ENCODE results near the gene GSTA5. TPM values are rescaled to one million over a fixed set of nuclear protein-coding genes. Genes with fewer than 3 reads are reported as not detected.
"Not testable (repeated sequence)": the region's sequence is repeated elsewhere in the genome, so short reads cannot be mapped to it uniquely, and the experiment has no call there.

GSTA5 gene
- total RNA-seq, 5 donors from 2014 or later (not counting 1 experiment from before 2014, with no cell fraction given) = not detected

- not testable (repeated sequence) for H3K9me3 Mint-ChIP-seq
Observed at GRCh38 chr6:52799272-52799671, 41.3 kb downstream of the GSTA5 start.

GRCh38 chr6:52794366-52794765 lies 46.2 kb downstream of the GSTA5 start:
- H3K27me3 ChIP-seq (replicated peaks in 1 of 2; ENCODE audit: control insufficient read depth in 2 of 2, extremely low read depth in 1 of 2, insufficient read depth in 2 of 2, low read length in 1 of 2); ATAC-seq (replicated peaks in 1 of 4); H3K9me3 Mint-ChIP-seq; H3K4me3 Mint-ChIP-seq; H3K4me1 ChIP-seq (ENCODE audit: control insufficient read depth in 1 of 2, extremely low read depth in 1 of 2, insufficient read depth in 2 of 2, low read length in 2 of 2); H3K4me3 ChIP-seq (ENCODE audit: control insufficient read depth in 1 of 2, extremely low read depth in 1 of 2, low read length in 1 of 2); H3K36me3 Mint-ChIP-seq; H3K27ac ChIP-seq (ENCODE audit: low read length); H3K9me3 ChIP-seq; H3K36me3 ChIP-seq (ENCODE audit: control insufficient read depth in 2 of 2, extremely low read depth in 1 of 2, insufficient read depth in 1 of 2, low read length in 1 of 2); H3K27ac Mint-ChIP-seq; DNase-seq; H3K4me1 Mint-ChIP-seq; POLR2A ChIA-PET: not testable (repeated sequence)
- WGBS (ENCODE audit: insufficient coverage) = no CpG with 5 or more reads among the region's 2 CpGs
- peaks cover 27 to 34% of the 10 kb centered on the region in 2 donors for H3K27me3 Mint-ChIP-seq
- CTCF ChIA-PET = interaction anchor here in 1 of 2 donors (0.6 kb wide), 1 partner anchor 1125 kb away, joined by 3 read pairs; no protein-coding TSS in a partner anchor

More at GRCh38 chr6:52799272-52799671, 41.3 kb downstream of the GSTA5 start:
- CTCF ChIA-PET; H3K4me1 Mint-ChIP-seq; H3K27me3 ChIP-seq (replicated peaks in 1 of 2; ENCODE audit: control insufficient read depth in 2 of 2, extremely low read depth in 1 of 2, insufficient read depth in 2 of 2, low read length in 1 of 2); H3K4me1 ChIP-seq (ENCODE audit: control insufficient read depth in 1 of 2, extremely low read depth in 1 of 2, insufficient read depth in 2 of 2, low read length in 2 of 2); H3K36me3 ChIP-seq (ENCODE audit: control insufficient read depth in 2 of 2, extremely low read depth in 1 of 2, insufficient read depth in 1 of 2, low read length in 1 of 2); H3K27ac Mint-ChIP-seq; H3K4me3 Mint-ChIP-seq; H3K36me3 Mint-ChIP-seq; POLR2A ChIA-PET; H3K4me3 ChIP-seq (ENCODE audit: control insufficient read depth in 1 of 2, extremely low read depth in 1 of 2, low read length in 1 of 2); H3K27ac ChIP-seq (ENCODE audit: low read length); DNase-seq; H3K9me3 ChIP-seq; ATAC-seq (replicated peaks in 1 of 4): not testable (repeated sequence)
- no CpG with 5 or more reads among the region's 1 CpG for WGBS (ENCODE audit: insufficient coverage)
- H3K27me3 Mint-ChIP-seq = peaks cover 42 to 49% of the 10 kb centered on the region in 2 donors

- CTCF ChIA-PET = no interaction called here
- ATAC-seq (replicated peaks in 1 of 4) (no peak), DNase-seq (no peak)
- H3K36me3 ChIP-seq (ENCODE audit: control insufficient read depth in 2 of 2, extremely low read depth in 1 of 2, insufficient read depth in 1 of 2, low read length in 1 of 2) = no peaks in the 10 kb centered on the region
- Mint-ChIP-seq H3K27ac (no peak overlapping the region), H3K9me3 (peaks cover 5 to 7% (median 5%) of the 10 kb centered on the region in 3 donors), H3K36me3 (no peaks in the 10 kb centered on the region), H3K4me3 (no peak overlapping the region), H3K27me3 (peaks cover 20 to 23% of the 10 kb centered on the region in 2 donors), H3K4me1 (no peaks in the 10 kb centered on the region)
- WGBS (ENCODE audit: insufficient coverage) = no CpG with 5 or more reads among the region's 1 CpG
- POLR2A ChIA-PET = no interaction called here
- no peak overlapping the region for H3K27ac ChIP-seq (ENCODE audit: low read length)
- no peaks in the 10 kb centered on the region for H3K9me3 ChIP-seq
- H3K27me3 ChIP-seq (replicated peaks in 1 of 2; ENCODE audit: control insufficient read depth in 2 of 2, extremely low read depth in 1 of 2, insufficient read depth in 2 of 2, low read length in 1 of 2) = peaks cover 0 to 6% of the 10 kb centered on the region in 2 experiments
- H3K4me1 ChIP-seq (ENCODE audit: control insufficient read depth in 1 of 2, extremely low read depth in 1 of 2, insufficient read depth in 2 of 2, low read length in 2 of 2) = no peaks in the 10 kb centered on the region
- H3K4me3 ChIP-seq (ENCODE audit: control insufficient read depth in 1 of 2, extremely low read depth in 1 of 2, low read length in 1 of 2) = no peak overlapping the region
Observed at GRCh38 chr6:52790861-52791260, 49.8 kb downstream of the GSTA5 start.

GRCh38 chr6:52789658-52790057 lies 51.0 kb downstream of the GSTA5 start:
- H3K4me3 ChIP-seq (ENCODE audit: control insufficient read depth in 1 of 2, extremely low read depth in 1 of 2, low read length in 1 of 2); H3K9me3 Mint-ChIP-seq; H3K27ac Mint-ChIP-seq; H3K4me1 Mint-ChIP-seq; DNase-seq; H3K4me1 ChIP-seq (ENCODE audit: control insufficient read depth in 1 of 2, extremely low read depth in 1 of 2, insufficient read depth in 2 of 2, low read length in 2 of 2); H3K36me3 Mint-ChIP-seq; H3K27ac ChIP-seq (ENCODE audit: low read length); POLR2A ChIA-PET; H3K27me3 ChIP-seq (replicated peaks in 1 of 2; ENCODE audit: control insufficient read depth in 2 of 2, extremely low read depth in 1 of 2, insufficient read depth in 2 of 2, low read length in 1 of 2); H3K9me3 ChIP-seq; H3K36me3 ChIP-seq (ENCODE audit: control insufficient read depth in 2 of 2, extremely low read depth in 1 of 2, insufficient read depth in 1 of 2, low read length in 1 of 2); H3K4me3 Mint-ChIP-seq; ATAC-seq (replicated peaks in 1 of 4): not testable (repeated sequence)
- CTCF ChIA-PET = interaction anchor here in 1 of 2 donors (0.6 to 0.7 kb wide), 2 partner anchors 39 to 382 kb away, joined by 3 to 8 read pairs; no protein-coding TSS in a partner anchor
- WGBS (ENCODE audit: insufficient coverage) = no CpG with 5 or more reads among the region's 1 CpG
- H3K27me3 Mint-ChIP-seq = peaks cover 16 to 20% of the 10 kb centered on the region in 2 donors

GRCh38 chr6:52788478-52788877 lies 52.1 kb downstream of the GSTA5 start:
- WGBS (ENCODE audit: insufficient coverage) = no CpG with 5 or more reads among the region's 3 CpGs
- H3K4me1 ChIP-seq (ENCODE audit: control insufficient read depth in 1 of 2, extremely low read depth in 1 of 2, insufficient read depth in 2 of 2, low read length in 2 of 2) = no peaks in the 10 kb centered on the region
- no peaks in the 10 kb centered on the region for H3K9me3 ChIP-seq
- H3K36me3 ChIP-seq (ENCODE audit: control insufficient read depth in 2 of 2, extremely low read depth in 1 of 2, insufficient read depth in 1 of 2, low read length in 1 of 2) = no peaks in the 10 kb centered on the region
- peaks cover 15 to 16% of the 10 kb centered on the region in 2 donors for H3K27me3 Mint-ChIP-seq
- H3K36me3 Mint-ChIP-seq = no peaks in the 10 kb centered on the region
- no peak for ATAC-seq (replicated peaks in 1 of 4)
- CTCF ChIA-PET = interaction anchor here in 1 of 2 donors (0.5 kb wide), 1 partner anchor 501 kb away, joined by 5 read pairs; no protein-coding TSS in a partner anchor
- peaks cover 5% of the 10 kb centered on the region in 3 donors for H3K9me3 Mint-ChIP-seq
- no peaks in the 10 kb centered on the region for H3K4me1 Mint-ChIP-seq
- peaks cover 0 to 4% of the 10 kb centered on the region in 2 experiments for H3K27me3 ChIP-seq (replicated peaks in 1 of 2; ENCODE audit: control insufficient read depth in 2 of 2, extremely low read depth in 1 of 2, insufficient read depth in 2 of 2, low read length in 1 of 2)
- POLR2A ChIA-PET = no interaction called here
- no peak overlapping the region for H3K27ac ChIP-seq (ENCODE audit: low read length)
- H3K27ac Mint-ChIP-seq = no peak overlapping the region
- no peak overlapping the region for H3K4me3 Mint-ChIP-seq
- no peak for DNase-seq
- H3K4me3 ChIP-seq (ENCODE audit: control insufficient read depth in 1 of 2, extremely low read depth in 1 of 2, low read length in 1 of 2) = no peak overlapping the region

- no CpG with 5 or more reads among the region's 3 CpGs for WGBS (ENCODE audit: insufficient coverage)
Observed at GRCh38 chr6:52787917-52788316, 52.7 kb downstream of the GSTA5 start.

More at GRCh38 chr6:52787917-52788316, 52.7 kb downstream of the GSTA5 start:
- Histone ChIP-seq H3K27me3 (replicated peaks in 1 of 2; ENCODE audit: control insufficient read depth in 2 of 2, extremely low read depth in 1 of 2, insufficient read depth in 2 of 2, low read length in 1 of 2) (peaks cover 0 to under 1% of the 10 kb centered on the region in 2 experiments), H3K36me3 (ENCODE audit: control insufficient read depth in 2 of 2, extremely low read depth in 1 of 2, insufficient read depth in 1 of 2, low read length in 1 of 2) (no peaks in the 10 kb centered on the region), H3K27ac (ENCODE audit: low read length) (no peak overlapping the region), H3K4me3 (ENCODE audit: control insufficient read depth in 1 of 2, extremely low read depth in 1 of 2, low read length in 1 of 2) (no peak overlapping the region), H3K9me3 (no peaks in the 10 kb centered on the region), H3K4me1 (ENCODE audit: control insufficient read depth in 1 of 2, extremely low read depth in 1 of 2, insufficient read depth in 2 of 2, low read length in 2 of 2) (no peaks in the 10 kb centered on the region)
- ATAC-seq (replicated peaks in 1 of 4) (no peak), DNase-seq (no peak)
- ChIA-PET POLR2A (no interaction called here), CTCF (interaction anchor here in 1 of 2 donors (0.5 kb wide), 1 partner anchor 500 kb away, joined by 5 read pairs; no protein-coding TSS in a partner anchor)
- peaks cover 0 to 5% (median 5%) of the 10 kb centered on the region in 3 donors for H3K9me3 Mint-ChIP-seq
- H3K4me3 Mint-ChIP-seq = no peak overlapping the region
- no peak overlapping the region for H3K27ac Mint-ChIP-seq
- H3K27me3 Mint-ChIP-seq = peaks cover 11 to 14% of the 10 kb centered on the region in 2 donors
- no peaks in the 10 kb centered on the region for H3K4me1 Mint-ChIP-seq
- no peaks in the 10 kb centered on the region for H3K36me3 Mint-ChIP-seq
